ENCODE data around the gene MDK.

MDK gene

DNA sequence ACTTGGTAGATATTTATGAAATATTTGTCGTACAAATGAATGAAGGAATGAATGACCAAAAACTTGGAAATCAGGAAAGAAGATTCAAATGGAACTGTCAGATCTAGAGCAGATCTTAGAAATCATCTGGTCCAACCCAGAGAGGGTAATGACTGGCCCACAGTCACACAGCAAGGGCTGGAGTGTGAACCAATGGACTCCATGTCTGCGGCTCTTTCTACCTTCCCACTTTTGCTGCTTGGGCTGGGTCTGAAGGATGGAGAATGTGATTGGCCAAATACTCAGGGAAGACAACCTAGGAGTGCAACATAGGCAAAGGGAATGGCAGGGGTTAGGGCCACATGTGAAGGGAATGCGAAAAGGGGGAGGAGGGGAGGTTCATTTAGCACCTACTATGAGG, 40.0 kb upstream of the MDK start:
- no peak for DNase-seq (ENCODE audit: low spot score in 2 of 2)
- H3K27me3 ChIP-seq (ENCODE audit: low read depth), result no peaks in the 10 kb centered on the region
- in situ Hi-C loops (cut with MboI; ENCODE audit: low sequenced_read_pairs), result no loop called here
- no peaks in the 10 kb centered on the region for H3K9me3 ChIP-seq
- H3K4me1 ChIP-seq, result peaks cover 12% of the 10 kb centered on the region
- H3K36me3 ChIP-seq (replicated peaks), result no peaks in the 10 kb centered on the region
- no peak overlapping the region for H3K4me3 ChIP-seq

DNA sequence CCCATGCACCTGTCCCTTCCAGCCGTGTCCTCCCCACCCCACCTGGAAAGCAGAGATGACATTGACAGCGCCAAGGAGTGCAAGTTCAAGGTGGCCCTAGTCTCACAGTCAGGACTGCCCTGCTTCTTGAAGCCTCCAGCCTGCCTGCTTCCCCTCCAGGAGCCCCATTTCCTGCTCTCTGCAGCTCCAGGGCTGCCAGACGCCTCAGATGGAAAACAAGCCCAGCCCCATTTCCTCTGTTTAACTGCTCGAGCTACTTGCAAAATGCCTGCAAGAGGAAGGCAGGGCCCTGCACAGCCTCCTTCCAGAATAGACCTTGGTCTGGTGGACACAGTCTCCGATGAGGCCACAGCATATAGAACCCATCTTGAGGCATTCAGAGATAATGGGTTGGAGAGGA, 39.2 kb upstream of the MDK start:
- no peak for DNase-seq (ENCODE audit: low spot score in 2 of 2)
- in situ Hi-C loops (cut with MboI; ENCODE audit: low sequenced_read_pairs), result no loop called here
- peaks cover 16% of the 10 kb centered on the region for H3K4me1 ChIP-seq
- no peaks in the 10 kb centered on the region for H3K9me3 ChIP-seq
- no peaks in the 10 kb centered on the region for H3K27me3 ChIP-seq (ENCODE audit: low read depth)
- H3K4me3 ChIP-seq, result no peak overlapping the region
- H3K36me3 ChIP-seq (replicated peaks), result no peaks in the 10 kb centered on the region

DNA sequence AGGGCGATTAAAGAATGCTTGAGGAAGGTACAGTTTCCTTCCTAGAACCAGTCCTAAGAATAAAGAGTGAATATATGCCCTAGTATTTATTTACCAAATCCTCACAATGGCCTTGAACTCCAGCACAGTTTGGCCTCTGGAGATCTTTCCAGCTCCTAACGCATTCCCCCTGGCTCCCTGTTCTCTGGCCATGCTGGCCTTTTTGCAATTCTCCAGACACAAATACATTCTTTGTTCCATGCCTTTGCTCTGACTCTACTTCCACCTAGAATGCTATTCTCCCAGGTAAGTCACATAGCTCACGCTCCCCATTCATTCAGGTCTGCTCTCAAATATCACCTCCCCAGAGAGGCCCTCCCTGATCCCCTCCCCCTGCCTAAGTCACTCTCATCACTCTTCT, 37.9 kb upstream of the MDK start:
- no peak for DNase-seq (ENCODE audit: low spot score in 2 of 2)
- in situ Hi-C loops (cut with MboI; ENCODE audit: low sequenced_read_pairs), result no loop called here

DNA sequence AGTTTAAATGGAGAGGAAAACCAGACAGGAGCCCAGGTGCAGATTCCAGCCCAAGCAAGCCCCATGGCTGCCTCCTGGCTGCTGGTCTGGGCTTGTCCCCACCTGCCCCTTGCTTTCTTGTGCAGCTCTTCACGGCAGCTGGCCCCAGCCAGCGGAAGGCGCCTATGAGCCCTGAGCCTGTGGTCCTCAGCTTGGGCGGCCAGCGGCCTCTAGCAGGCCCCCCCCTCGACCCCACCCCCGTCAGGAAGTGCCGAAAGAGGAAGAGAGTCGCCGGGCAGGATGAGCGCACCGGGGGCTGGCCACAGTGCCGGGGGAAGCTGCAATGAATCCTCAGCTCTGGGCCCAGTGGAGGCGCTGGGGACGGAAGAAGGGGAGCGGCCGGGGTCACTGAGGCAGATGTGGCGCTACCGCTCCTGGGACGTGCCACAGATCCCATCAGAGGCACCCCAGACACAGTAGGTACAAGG, 36.3 kb upstream of the MDK start:
- peaks cover 4% of the 10 kb centered on the region; the same call in 1 of the 2 replicates for H3K4me1 ChIP-seq
- no peak for DNase-seq (ENCODE audit: low spot score in 2 of 2)

More for the DNA sequence above, 37.9 kb upstream of the MDK start:
- H3K4me1 ChIP-seq, result peaks cover 15% of the 10 kb centered on the region
- H3K27me3 ChIP-seq (ENCODE audit: low read depth), result no peaks in the 10 kb centered on the region
- no peaks in the 10 kb centered on the region for H3K36me3 ChIP-seq (replicated peaks)
- H3K4me3 ChIP-seq, result no peak overlapping the region
- no peaks in the 10 kb centered on the region for H3K9me3 ChIP-seq

DNA sequence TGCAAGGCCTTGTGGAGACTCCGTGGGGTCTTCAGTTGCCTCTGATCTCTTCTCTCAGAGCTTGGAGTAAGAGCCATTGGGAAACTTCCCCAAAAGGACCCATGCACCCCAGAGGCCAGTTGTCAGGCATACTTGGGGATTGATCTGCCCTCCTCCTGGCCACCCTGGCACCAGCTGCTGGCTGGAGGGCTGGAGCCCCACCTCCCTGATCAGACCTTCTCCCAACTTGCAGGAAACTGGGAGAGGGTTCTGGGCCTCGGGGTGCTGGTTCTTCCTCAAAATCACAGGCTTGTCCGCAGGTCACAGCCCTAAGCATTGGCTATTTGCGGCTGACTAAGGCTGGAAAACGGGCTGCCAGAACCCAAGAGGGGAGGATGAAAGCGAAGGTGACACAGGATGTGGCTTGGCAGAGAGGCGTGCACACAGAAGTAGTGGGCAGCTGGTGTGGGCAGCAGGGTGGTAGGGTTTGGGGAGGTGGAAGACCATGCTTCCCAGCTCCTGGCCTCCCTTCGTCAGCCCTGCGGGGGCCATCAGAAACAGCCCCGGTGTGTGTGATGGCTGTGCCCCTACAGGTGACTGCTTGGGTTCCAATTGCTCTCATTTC, 35.5 kb upstream of the MDK start:
- no peak overlapping the region for H3K4me3 ChIP-seq
- H3K4me1 ChIP-seq, result peaks cover 4% of the 10 kb centered on the region; the same call in 1 of the 2 replicates
- in situ Hi-C loops (cut with MboI; ENCODE audit: low sequenced_read_pairs), result no loop called here
- no peaks in the 10 kb centered on the region for H3K27me3 ChIP-seq (ENCODE audit: low read depth)
- DNase-seq (ENCODE audit: low spot score in 2 of 2), result no peak
- no peaks in the 10 kb centered on the region for H3K36me3 ChIP-seq (replicated peaks)
- no peaks in the 10 kb centered on the region for H3K9me3 ChIP-seq

More for the DNA sequence above, 36.3 kb upstream of the MDK start:
- Histone ChIP-seq H3K36me3 (replicated peaks) (no peaks in the 10 kb centered on the region), H3K27me3 (ENCODE audit: low read depth) (no peaks in the 10 kb centered on the region), H3K9me3 (no peaks in the 10 kb centered on the region), H3K4me3 (no peak overlapping the region)
- in situ Hi-C loops (cut with MboI; ENCODE audit: low sequenced_read_pairs), result no loop called here

DNA sequence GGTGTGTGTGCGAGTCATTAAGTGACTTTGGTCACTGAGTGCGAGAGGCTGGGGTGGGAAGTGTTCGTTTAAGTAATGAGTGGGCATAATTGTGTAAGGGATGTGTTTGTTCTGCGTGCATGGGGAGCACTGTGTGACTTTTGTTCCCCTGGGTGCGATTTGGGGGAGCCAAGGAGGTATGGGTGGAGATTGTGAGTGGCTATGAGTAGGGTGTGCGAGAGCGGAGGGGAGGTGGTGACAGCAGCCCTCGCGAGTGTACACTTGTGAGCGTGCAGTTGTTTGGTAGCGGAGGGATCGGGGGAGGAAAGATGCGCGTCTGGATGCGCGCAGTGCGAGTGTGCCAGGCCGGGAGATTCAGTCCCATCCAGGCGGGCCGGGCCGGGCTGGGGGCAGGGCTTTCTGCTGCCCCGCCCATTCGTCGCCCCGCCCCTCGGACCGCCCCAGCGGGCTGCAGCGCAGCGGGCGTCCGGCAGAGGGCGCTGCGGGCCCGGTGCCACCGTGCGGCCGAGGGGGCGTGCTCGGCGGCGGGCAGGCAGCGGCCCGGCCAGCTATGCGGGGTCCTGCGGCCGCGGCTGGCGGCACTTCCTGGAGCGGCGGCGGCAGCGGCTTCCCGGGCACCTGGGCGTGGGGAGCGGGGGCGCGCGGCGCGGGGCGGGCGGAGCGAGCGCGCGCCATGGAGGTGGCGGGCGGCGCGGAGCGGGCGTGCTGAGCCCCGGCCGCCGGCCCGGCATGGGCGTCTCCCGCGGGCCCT, 34.4 kb upstream of the MDK start, which contains the start of gene DGKZ:
Gene DGKZ (plus strand): TSS at position 578 of the 751 bp plus-strand sequence. CDS start 197 bp downstream, outside the sequence.
- Histone ChIP-seq H3K4me3 (peak within 1 kb of the TSS; percentile 86), H3K36me3 (replicated peaks) (no peaks in the 10 kb centered on the region), H3K9me3 (no peaks in the 10 kb centered on the region), H3K27me3 (ENCODE audit: low read depth) (no peaks in the 10 kb centered on the region), H3K4me1 (peaks cover 4% of the 10 kb centered on the region; the same call in 1 of the 2 replicates)
- DNase-seq (ENCODE audit: low spot score in 2 of 2), result peak; percentile 76 to 87
- in situ Hi-C loops (cut with MboI; ENCODE audit: low sequenced_read_pairs), result no loop called here

DNA sequence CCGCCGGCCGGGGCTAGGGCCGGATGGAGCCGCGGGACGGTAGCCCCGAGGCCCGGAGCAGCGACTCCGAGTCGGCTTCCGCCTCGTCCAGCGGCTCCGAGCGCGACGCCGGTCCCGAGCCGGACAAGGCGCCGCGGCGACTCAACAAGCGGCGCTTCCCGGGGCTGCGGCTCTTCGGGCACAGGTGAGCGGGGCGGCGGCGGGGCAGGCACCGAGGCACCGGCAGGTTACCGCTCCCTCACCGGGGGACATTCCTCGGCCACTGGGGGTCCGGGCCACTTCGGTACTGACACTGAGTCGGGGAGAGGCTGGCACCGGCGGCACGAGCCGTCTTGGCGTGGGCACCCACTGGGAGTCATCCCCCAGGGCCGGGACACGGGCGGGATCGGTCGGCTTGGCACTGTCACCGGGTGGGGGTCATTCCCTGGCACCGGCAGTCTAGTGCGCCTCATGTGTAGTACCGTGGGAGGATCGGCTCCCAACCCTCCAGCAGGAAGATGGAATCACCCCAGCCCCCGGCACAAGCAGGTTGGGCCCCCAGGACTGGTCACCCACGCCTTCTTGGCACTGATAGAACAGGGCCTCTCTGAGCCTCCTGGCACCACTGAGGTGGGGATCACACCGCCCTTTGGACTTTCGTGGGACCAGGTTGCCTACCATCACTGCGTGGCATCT, 33.7 kb upstream of the MDK start:
- Histone ChIP-seq H3K4me1 (peaks cover 4% of the 10 kb centered on the region; the same call in 1 of the 2 replicates), H3K9me3 (no peaks in the 10 kb centered on the region), H3K27me3 (ENCODE audit: low read depth) (no peaks in the 10 kb centered on the region), H3K4me3 (peak overlapping the region; percentile 86), H3K36me3 (replicated peaks) (no peaks in the 10 kb centered on the region)
- in situ Hi-C loops (cut with MboI; ENCODE audit: low sequenced_read_pairs), result no loop called here
- DNase-seq (ENCODE audit: low spot score in 2 of 2), result peak in 1 of 2 experiments; percentile 30

DNA sequence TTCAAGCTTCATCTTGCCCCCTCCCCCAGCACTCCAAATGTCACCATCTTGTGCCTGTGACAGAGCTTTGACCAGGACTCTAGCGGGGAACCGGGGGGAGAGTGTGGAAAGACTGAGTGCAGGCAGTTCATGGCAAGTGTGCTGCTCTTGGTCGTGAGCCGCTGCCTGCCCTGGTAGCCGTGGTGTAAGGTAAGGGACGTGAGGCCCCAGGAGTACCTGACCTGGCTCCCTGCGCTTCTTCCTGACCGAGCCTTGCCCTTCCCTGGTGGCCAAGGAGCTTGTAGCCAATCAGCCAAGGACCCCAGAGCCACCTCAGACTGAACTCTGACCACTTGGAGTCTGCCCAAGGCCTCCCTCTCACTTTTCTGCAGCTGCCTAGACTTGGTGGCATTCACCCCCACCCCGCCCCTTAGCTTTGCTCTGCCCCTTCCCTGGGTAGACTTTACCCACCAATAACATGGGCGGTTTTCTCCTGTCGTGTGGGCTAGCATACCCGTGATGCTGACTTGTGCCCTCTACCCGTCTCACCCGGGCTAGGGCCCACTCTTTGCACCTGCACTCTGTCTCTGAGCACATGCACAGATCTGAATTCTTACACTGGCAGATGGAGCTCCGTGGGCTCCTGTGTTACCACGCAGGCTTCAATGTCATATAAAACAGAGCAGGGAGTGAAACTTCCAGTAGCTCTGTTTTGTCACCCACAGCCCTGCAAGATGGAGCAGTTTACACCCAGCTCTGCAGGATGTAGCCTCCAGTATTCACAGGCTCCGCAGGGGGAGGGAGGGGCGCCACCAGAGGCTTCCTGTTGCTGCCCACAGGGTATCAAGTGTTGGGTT, 32.7 kb upstream of the MDK start:
- Histone ChIP-seq H3K4me1 (peaks cover 4% of the 10 kb centered on the region; the same call in 1 of the 2 replicates), H3K27me3 (ENCODE audit: low read depth) (no peaks in the 10 kb centered on the region), H3K9me3 (no peaks in the 10 kb centered on the region), H3K4me3 (peak overlapping the region; percentile 86), H3K36me3 (replicated peaks) (no peaks in the 10 kb centered on the region)
- DNase-seq (ENCODE audit: low spot score in 2 of 2), result peak in 1 of 2 experiments; percentile 29
- in situ Hi-C loops (cut with MboI; ENCODE audit: low sequenced_read_pairs), result no loop called here

DNA sequence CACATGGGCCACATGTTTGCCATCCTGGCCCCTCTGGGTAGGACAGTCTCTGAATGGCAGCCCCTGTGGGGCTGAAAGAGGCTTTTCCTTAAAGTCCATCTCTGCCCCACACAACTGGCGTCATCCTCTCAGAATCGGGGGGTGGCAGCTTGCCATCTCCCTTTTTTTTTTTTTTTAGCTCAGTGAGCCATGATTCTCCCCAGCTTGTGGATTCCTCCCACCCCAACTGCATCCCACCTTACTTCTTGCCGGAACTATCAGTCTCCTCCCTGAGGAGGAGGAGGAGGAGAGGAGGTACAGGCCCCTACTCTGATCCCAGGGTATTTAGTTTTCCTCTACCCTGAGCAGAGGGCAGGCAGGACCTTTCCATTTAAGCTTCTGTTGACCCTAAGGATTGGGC, 30.8 kb upstream of the MDK start:
- H3K4me1 ChIP-seq, result peaks cover 4% of the 10 kb centered on the region; the same call in 1 of the 2 replicates
- H3K27me3 ChIP-seq (ENCODE audit: low read depth), result no peaks in the 10 kb centered on the region

DNA sequence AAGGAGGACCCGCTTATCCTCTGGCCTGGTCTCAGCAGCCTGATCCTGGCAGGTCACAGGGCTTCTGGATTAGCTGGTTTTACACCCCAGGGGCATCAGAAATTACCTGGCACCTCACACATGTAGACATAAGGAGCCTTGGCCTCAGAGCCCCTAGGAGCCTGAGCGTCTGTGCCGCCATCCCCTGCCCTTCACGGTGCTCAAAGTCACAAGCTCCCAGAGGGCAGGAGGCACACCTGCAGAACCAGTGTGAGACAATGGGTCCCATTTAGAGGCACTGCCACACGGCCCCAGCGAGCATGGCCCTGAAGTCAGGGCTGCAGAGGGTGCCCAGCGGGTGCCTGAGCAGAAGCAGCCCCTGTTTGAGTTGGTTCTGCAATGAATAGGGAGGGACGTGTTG, 30.3 kb upstream of the MDK start:
- H3K36me3 ChIP-seq (replicated peaks), result no peaks in the 10 kb centered on the region
- H3K9me3 ChIP-seq, result no peaks in the 10 kb centered on the region
- H3K27me3 ChIP-seq (ENCODE audit: low read depth), result no peaks in the 10 kb centered on the region
- no peak overlapping the region for H3K4me3 ChIP-seq
- in situ Hi-C loops (cut with MboI; ENCODE audit: low sequenced_read_pairs), result no loop called here
- DNase-seq (ENCODE audit: low spot score in 2 of 2), result no peak
- peaks cover 4% of the 10 kb centered on the region; the same call in 1 of the 2 replicates for H3K4me1 ChIP-seq

More for the DNA sequence above, 30.8 kb upstream of the MDK start:
- Histone ChIP-seq H3K4me3 (no peak overlapping the region), H3K9me3 (no peaks in the 10 kb centered on the region), H3K36me3 (replicated peaks) (no peaks in the 10 kb centered on the region)
- in situ Hi-C loops (cut with MboI; ENCODE audit: low sequenced_read_pairs), result no loop called here
- DNase-seq (ENCODE audit: low spot score in 2 of 2), result no peak

DNA sequence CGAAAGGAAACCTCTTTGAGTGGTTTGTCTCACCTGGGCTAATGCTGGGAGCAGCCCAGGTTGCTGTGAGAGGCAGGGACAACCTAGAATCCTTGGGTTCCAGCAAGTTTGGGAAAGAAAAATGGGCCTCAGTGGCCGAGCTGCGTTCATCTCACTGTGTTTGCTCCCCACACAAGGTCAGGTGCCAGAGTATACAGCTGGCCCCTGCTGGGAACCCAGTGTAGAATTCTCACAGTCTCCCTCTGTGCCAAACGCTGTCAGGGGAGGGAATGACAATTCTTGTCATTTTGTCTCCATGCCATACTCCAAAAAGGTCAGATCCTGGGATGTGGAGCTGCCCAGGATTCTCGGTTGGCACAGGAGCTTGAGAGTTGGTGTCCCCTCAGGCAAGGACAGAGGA, 29.9 kb upstream of the MDK start:
- no peak for DNase-seq (ENCODE audit: low spot score in 2 of 2)
- Histone ChIP-seq H3K36me3 (replicated peaks) (peaks cover 1% of the 10 kb centered on the region; the same call in 1 of the 2 replicates), H3K9me3 (no peaks in the 10 kb centered on the region), H3K4me3 (no peak overlapping the region), H3K27me3 (ENCODE audit: low read depth) (no peaks in the 10 kb centered on the region), H3K4me1 (peaks cover 4% of the 10 kb centered on the region; the same call in 1 of the 2 replicates)
- in situ Hi-C loops (cut with MboI; ENCODE audit: low sequenced_read_pairs), result no loop called here

DNA sequence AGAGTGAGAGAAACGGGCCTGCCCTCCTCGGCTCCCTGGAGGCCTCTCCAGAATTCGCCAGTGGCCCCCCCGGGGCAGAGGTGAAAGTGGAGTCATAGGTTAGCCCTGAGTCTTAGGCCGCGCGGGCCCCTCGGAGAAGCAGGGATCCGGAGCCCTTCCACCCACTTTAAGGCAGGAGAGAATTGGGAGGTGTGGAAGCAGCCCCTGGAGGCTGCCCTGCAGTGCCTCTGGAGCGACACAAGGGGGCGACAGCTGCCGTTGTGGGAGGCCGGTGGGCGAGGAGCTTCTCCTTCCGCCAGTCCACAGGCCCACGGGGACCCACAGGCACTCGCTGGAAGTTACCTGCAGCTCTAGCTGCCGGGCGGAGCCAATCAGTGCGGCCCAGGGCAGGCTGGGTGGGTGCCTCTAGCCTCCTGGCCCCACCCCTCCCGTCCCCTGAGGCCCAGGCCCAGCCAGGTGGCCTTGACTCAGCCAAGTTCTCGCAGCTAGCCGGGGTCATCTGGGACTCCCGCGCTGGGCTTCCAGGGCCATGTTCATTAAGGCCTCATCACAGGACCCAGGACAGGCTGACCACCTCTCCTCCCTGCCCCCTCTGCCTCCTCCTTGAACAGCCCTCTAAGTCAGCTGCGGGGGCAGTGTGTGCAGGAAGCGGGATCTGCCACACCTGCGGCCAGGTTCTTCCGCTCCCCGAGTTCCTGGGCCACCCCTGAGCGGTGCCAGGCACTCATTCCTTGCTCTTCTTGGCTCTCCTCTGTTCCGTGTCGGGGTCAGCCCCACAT, 29.2 kb upstream of the MDK start:
- peak overlapping the region; percentile 15 for H3K4me3 ChIP-seq
- no peaks in the 10 kb centered on the region for H3K9me3 ChIP-seq
- H3K4me1 ChIP-seq, result no peaks in the 10 kb centered on the region
- H3K36me3 ChIP-seq (replicated peaks), result peaks cover 3% of the 10 kb centered on the region; the same call in 1 of the 2 replicates
- DNase-seq (ENCODE audit: low spot score in 2 of 2), result peak; percentile 38 to 76
- H3K27me3 ChIP-seq (ENCODE audit: low read depth), result no peaks in the 10 kb centered on the region
- in situ Hi-C loops (cut with MboI; ENCODE audit: low sequenced_read_pairs), result no loop called here

All from HAP-1 (cell line).